ENCODE results near the gene TECTB. TPM values are rescaled to one million over a fixed set of nuclear protein-coding genes. Genes with fewer than 3 reads are reported as not detected.

TECTB gene
- total and polyA plus RNA-seq, 9 of the 15 experiments (the other 6 are each of a cell fraction or from before 2014, with no cell fraction given), result not detected

DNA sequence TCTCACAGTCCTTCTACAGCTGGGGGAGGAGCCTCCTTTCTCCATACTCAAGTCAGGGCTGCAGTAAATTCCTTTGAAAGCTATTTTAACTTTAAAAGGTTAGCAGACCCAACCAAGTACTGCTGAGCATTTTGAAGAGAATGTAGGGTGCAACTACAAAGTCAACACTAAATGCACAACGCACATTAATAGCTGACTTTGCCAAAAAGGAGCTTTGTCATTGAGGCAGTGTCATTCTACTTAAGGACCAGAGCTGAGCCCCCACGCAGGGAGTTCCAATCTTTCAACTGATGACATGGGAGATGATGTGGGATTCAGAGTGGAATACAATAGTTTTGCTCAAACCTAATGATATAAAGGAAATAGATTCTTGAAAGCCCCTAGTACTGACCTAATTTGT, 20.3 kb downstream of the TECTB start:
- H4K20me1 ChIP-seq (replicated peaks; ENCODE audit: control insufficient read depth, insufficient read depth, low read length), result no peaks in the 10 kb centered on the region; the same call in 1 of the 2 replicates
- intact Hi-C loops (cut with micrococcal nuclease) (no loop called here), in situ Hi-C loops (cut with MboI) (no loop called here)
- TF ChIP-seq IFI16 (CRISPR knock-in tag; IDR thresholded peaks at IDR 0.05) (no peak), ZNF316 (IDR thresholded peaks at IDR 0.05) (peak; percentile 35), C11orf30 (IDR thresholded peaks at IDR 0.05; ENCODE audit: low read depth) (peak; percentile 7; the same call in 1 of the 2 replicates), EWSR1 (IDR thresholded peaks at IDR 0.05; ENCODE audit: borderline replicate concordance, low read depth, partially characterized antibody) (no peak)
- H3K9me1 ChIP-seq (ENCODE audit: control insufficient read depth, insufficient read depth, low read length), result no peaks in the 10 kb centered on the region
- H3K4me2 ChIP-seq (ENCODE audit: insufficient read depth, low read length), result no peak overlapping the region
- no TSS peak for BruUV-seq (replicated peaks)
- no peaks in the 10 kb centered on the region for H3K79me2 ChIP-seq (ENCODE audit: control insufficient read depth, insufficient read depth, low read length)
- no peak overlapping the region for H2AFZ ChIP-seq (ENCODE audit: low read depth, low read length)
- H3K4me3 ChIP-seq, result no peak overlapping the region
- no peak overlapping the region for H3K27ac ChIP-seq (ENCODE audit: extremely low read depth, low read depth, low read length)
- H3K4me1 ChIP-seq (replicated peaks in 1 of 2; ENCODE audit: control insufficient read depth in 2 of 2, insufficient read depth in 2 of 2, low read length in 2 of 2), result no peaks in the 10 kb centered on the region; a peak in 1 of 5 replicates
- FAIRE-seq, result no peak
- no peaks in the 10 kb centered on the region for H3K9me3 ChIP-seq (replicated peaks; ENCODE audit: control insufficient read depth, insufficient read depth, low read depth, low read length)
- no peaks in the 10 kb centered on the region for H3K36me3 ChIP-seq (ENCODE audit: control insufficient read depth, insufficient read depth, low read length)
- CTCF ChIA-PET (ENCODE audit: low intra/inter-chr PET ratio), result no interaction called here
- H3K9ac ChIP-seq (ENCODE audit: insufficient read depth in 1 of 2, low read depth in 2 of 2, low read length in 2 of 2), result no peak overlapping the region
- no peak for DNase-seq (ENCODE audit: extremely low read depth in 1 of 4, low spot score in 3 of 4)
- no peak for ATAC-seq
- H3K27me3 ChIP-seq (ENCODE audit: control insufficient read depth in 2 of 2, insufficient read depth in 2 of 2, low read length in 2 of 2), result peaks cover 2 to 3% of the 10 kb centered on the region in 2 experiments; a peak in 3 of 5 replicates
- 0% methylated on average over 2 of the region's 2 CpGs for WGBS (ENCODE audit: insufficient coverage, low coverage, missing lambda C conversion rate)
- POLR2A ChIA-PET, result interaction anchor here (0.8 kb wide), 1 partner anchor 9 kb away, joined by 4 read pairs; no protein-coding TSS in a partner anchor

DNA sequence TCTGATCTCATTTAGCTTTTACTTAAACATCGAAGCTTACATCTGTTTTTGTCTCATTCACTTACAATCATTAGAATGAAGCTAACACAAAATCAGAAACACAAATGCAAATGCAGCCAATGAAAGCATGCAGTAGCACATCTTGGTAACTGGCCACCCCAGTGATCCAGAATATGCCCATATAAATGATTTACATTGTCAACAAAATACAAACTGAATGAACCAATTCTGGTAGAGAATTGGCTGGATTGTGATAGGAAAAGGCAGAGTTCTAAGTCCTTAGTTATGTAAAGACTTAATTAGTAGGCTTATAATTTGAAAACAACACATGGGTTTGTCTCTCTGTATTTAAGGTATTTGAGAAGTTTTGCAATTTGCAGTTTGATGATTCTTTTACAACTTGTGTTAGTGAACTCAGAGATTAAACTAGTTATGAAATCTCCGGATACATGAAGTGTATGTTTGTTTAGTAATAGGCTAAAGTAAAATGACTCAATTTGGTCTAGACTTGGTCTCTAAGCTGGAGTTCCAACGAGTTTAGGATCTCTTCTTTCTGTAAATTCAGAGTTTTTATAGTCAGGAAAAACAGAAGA, 21.2 kb downstream of the TECTB start:
- in situ Hi-C loops (cut with MboI) (no loop called here), intact Hi-C loops (cut with micrococcal nuclease) (no loop called here)
- Histone ChIP-seq H4K20me1 (replicated peaks; ENCODE audit: control insufficient read depth, insufficient read depth, low read length) (no peaks in the 10 kb centered on the region; the same call in 1 of the 2 replicates), H3K9ac (ENCODE audit: insufficient read depth in 1 of 2, low read depth in 2 of 2, low read length in 2 of 2) (no peak overlapping the region), H3K4me1 (replicated peaks in 1 of 2; ENCODE audit: control insufficient read depth in 2 of 2, insufficient read depth in 2 of 2, low read length in 2 of 2) (no peaks in the 10 kb centered on the region; a peak in 1 of 5 replicates), H3K9me1 (ENCODE audit: control insufficient read depth, insufficient read depth, low read length) (no peaks in the 10 kb centered on the region), H3K9me3 (replicated peaks; ENCODE audit: control insufficient read depth, insufficient read depth, low read depth, low read length) (no peaks in the 10 kb centered on the region), H3K36me3 (ENCODE audit: control insufficient read depth, insufficient read depth, low read length) (no peaks in the 10 kb centered on the region), H3K27me3 (ENCODE audit: control insufficient read depth in 2 of 2, insufficient read depth in 2 of 2, low read length in 2 of 2) (peaks cover 0 to 2% of the 10 kb centered on the region in 2 experiments; a peak in 2 of 5 replicates), H3K27ac (ENCODE audit: extremely low read depth, low read depth, low read length) (no peak overlapping the region), H3K4me3 (no peak overlapping the region), H3K4me2 (ENCODE audit: insufficient read depth, low read length) (no peak overlapping the region), H3K79me2 (ENCODE audit: control insufficient read depth, insufficient read depth, low read length) (no peaks in the 10 kb centered on the region), H2AFZ (ENCODE audit: low read depth, low read length) (no peak overlapping the region)
- ChIA-PET CTCF (ENCODE audit: low intra/inter-chr PET ratio) (no interaction called here), POLR2A (no interaction called here)
- DNase-seq (ENCODE audit: extremely low read depth in 1 of 4, low spot score in 3 of 4) (no peak), FAIRE-seq (no peak), ATAC-seq (no peak)
- 0% methylated on average over 3 of the region's 3 CpGs for WGBS (ENCODE audit: insufficient coverage, low coverage, missing lambda C conversion rate)
- no TSS peak for BruUV-seq (replicated peaks)
- TF ChIP-seq GTF2A2 (tag; IDR thresholded peaks at IDR 0.05) (no peak), PTRF (tag; IDR thresholded peaks at IDR 0.05) (no peak), CBX1 (IDR thresholded peaks at IDR 0.05; ENCODE audit: low read depth) (no peak), ZC3H8 (IDR thresholded peaks at IDR 0.05) (no peak), FUS (optimal IDR thresholded peaks at IDR 0.05; ENCODE audit: low read depth, low read length) (no peak)
